ENCODE measurements around the gene TEX14. TPM values are rescaled to one million over a fixed set of nuclear protein-coding genes. Genes with fewer than 3 reads are reported as not detected.

TEX14 gene
- total and polyA plus RNA-seq, 10 of the 15 experiments (the other 5 are each of a cell fraction or from before 2014, with no cell fraction given) = 0.15 to 1.3 (median 0.66) TPM

- CTCF ChIA-PET = interaction anchor here (0.9 to 1.3 kb wide), 2 partner anchors 249 to 301 kb away, joined by 4 to 6 read pairs; no protein-coding TSS in a partner anchor
- Histone ChIP-seq H3K4me2 (ENCODE audit: control insufficient read depth, insufficient read depth) (no peak overlapping the region), H4K20me1 (ENCODE audit: control insufficient read depth, insufficient read depth) (no peaks in the 10 kb centered on the region), H3K4me3 (no peak overlapping the region), H3K9me3 (replicated peaks; ENCODE audit: control insufficient read depth, insufficient read depth, low read length) (0 out of 3 replicates have a peak, but pooled peaks cover 1% of the 10 kb centered on the region), H2AFZ (ENCODE audit: control insufficient read depth, low read depth, low read length) (no peak overlapping the region), H3K27ac (ENCODE audit: control insufficient read depth, insufficient read depth) (no peak overlapping the region), H3K79me2 (ENCODE audit: control insufficient read depth, insufficient read depth, low read length) (no peaks in the 10 kb centered on the region; the same call in 1 of the 2 replicates), H3K27me3 (replicated peaks in 1 of 2; ENCODE audit: control insufficient read depth in 2 of 2, insufficient read depth in 2 of 2, low read length in 1 of 2) (no peaks in the 10 kb centered on the region), H3K36me3 (ENCODE audit: control insufficient read depth in 2 of 2, insufficient read depth in 2 of 2, low read length in 1 of 2) (peaks cover 0 to 18% of the 10 kb centered on the region in 2 experiments; a peak in 3 of 4 replicates), H3K9ac (ENCODE audit: control insufficient read depth, insufficient read depth, low read length) (no peak overlapping the region), H3K4me1 (ENCODE audit: control insufficient read depth, insufficient read depth, low read length) (peaks cover 41% of the 10 kb centered on the region)
- DNase-seq (ENCODE audit: low read depth, low spot score) (no peak), FAIRE-seq (no peak), ATAC-seq (no peak)
- RAD21 ChIA-PET (ENCODE audit: unreplicated experiment) = interaction anchor here (0.7 kb wide), 1 partner anchor 24 kb away, joined by 3 read pairs; no protein-coding TSS in a partner anchor
- SMC1A ChIA-PET (ENCODE audit: uncharacterized antibody, unreplicated experiment) = interaction anchor here (0.6 to 0.7 kb wide), 2 partner anchors 12 to 17 kb away, joined by 3 read pairs; partner anchors contain the start of gene RAD51C
- no peak for TF ChIP-seq IRF4 (IDR thresholded peaks at IDR 0.05; ENCODE audit: low read depth, low read length)
- TF ChIP-seq STAT1 (conservative IDR thresholded peaks at IDR 0.05) = no peak
- TF ChIP-seq HDAC6 (IDR thresholded peaks at IDR 0.05; ENCODE audit: unreplicated experiment) = no peak
- TF ChIP-seq RBBP5 (conservative IDR thresholded peaks at IDR 0.05) = no peak
- TF ChIP-seq MEF2B (IDR thresholded peaks at IDR 0.05; ENCODE audit: partially characterized antibody, poor library complexity, severe bottlenecking) = no peak
- TF ChIP-seq EP300 (IDR thresholded peaks at IDR 0.05; ENCODE audit: borderline replicate concordance in 1 of 2, control insufficient read depth in 1 of 2, low read depth in 2 of 2, low read length in 2 of 2) = no peak
- TF ChIP-seq SKIL (IDR thresholded peaks at IDR 0.05; ENCODE audit: low read depth, poor library complexity, severe bottlenecking) = no peak
- TF ChIP-seq GABPA (IDR thresholded peaks at IDR 0.05; ENCODE audit: low read depth) = no peak
- TF ChIP-seq CHD2 (IDR thresholded peaks at IDR 0.05; ENCODE audit: borderline replicate concordance, low read depth, low read length) = no peak
- no peak for TF ChIP-seq CREM (IDR thresholded peaks at IDR 0.05; ENCODE audit: low read depth)
- TF ChIP-seq HCFC1 (IDR thresholded peaks at IDR 0.05; ENCODE audit: low read length) = no peak
- TF ChIP-seq MXI1 (IDR thresholded peaks at IDR 0.05; ENCODE audit: low read depth, low read length) = no peak
- no peak for TF ChIP-seq MTA2 (IDR thresholded peaks at IDR 0.05; ENCODE audit: low read depth)
- no peak for TF ChIP-seq POLR2A (IDR thresholded peaks at IDR 0.05; ENCODE audit: low read depth, low read length)
- TF ChIP-seq SUPT20H (IDR thresholded peaks at IDR 0.05; ENCODE audit: borderline replicate concordance, control insufficient read depth, low read depth, low read length) = no peak
- no peak for TF ChIP-seq ZNF592 (IDR thresholded peaks at IDR 0.05)
- BruUV-seq (replicated peaks) = no TSS peak
- in situ Hi-C loops (cut with MboI) = no loop called here
- POLR2A ChIA-PET = interaction anchor here (0.6 to 3.6 kb wide), 5 partner anchors 11 to 299 kb away, joined by 3 to 24 read pairs (median 4); partner anchors contain the start of genes RAD51C and TEX14
- intact Hi-C loops (cut with micrococcal nuclease; ENCODE audit: unreplicated experiment) = loop anchor here (2.0 kb wide), 2 partner anchors 25 to 185 kb away; no protein-coding TSS in a partner anchor
- 100% methylated on average over 1 of the region's 2 CpGs for WGBS (ENCODE audit: insufficient coverage, insufficient replicate concordance, low lambda C conversion rate, missing lambda C conversion rate)
Measured at GRCh38 chr17:58703916-58704286, 12.1 kb upstream of the TEX14 start.

Measured in GM12878 (cell line).